DMS114 treated with DMSO at 0.1 percent for 48 hours (cell line): Measurements from ENCODE around the gene AMPD1.
A peak's percentile ranks its signal among the peaks of the same experiment; 100 is the strongest.

Experiments used
- DNase-seq: peaks from one replicate; lab custom pipeline; 2025; ENCODE audit not compliant: unreplicated experiment; lab: John Stamatoyannopoulos, UW

AMPD1 gene

GRCh38 chr1:114700036-114700600 is 4.8 kb upstream of the AMPD1 start:
- DNase-seq = no peak

- DNase-seq = no peak
These were observed 1.5 kb upstream of the AMPD1 start for GRCh38 chr1:114696810-114697209.

- no peak for DNase-seq
These were observed 621 bp downstream of the AMPD1 start for GRCh38 chr1:114694540-114695310.

GRCh38 chr1:114692947-114693346 is 2.4 kb downstream of the AMPD1 start:
- DNase-seq = no peak

- no peak for DNase-seq
These were observed 4.3 kb downstream of the AMPD1 start for GRCh38 chr1:114691061-114691460.

- no peak for DNase-seq
These were observed 5.2 kb downstream of the AMPD1 start for GRCh38 chr1:114690148-114690547.

GRCh38 chr1:114688526-114688925 is 6.8 kb downstream of the AMPD1 start:
- no peak for DNase-seq

- DNase-seq = no peak
These were observed 9.5 kb downstream of the AMPD1 start for GRCh38 chr1:114685851-114686250.

GRCh38 chr1:114677691-114678090 is 17.7 kb downstream of the AMPD1 start:
- DNase-seq = no peak

- no peak for DNase-seq
These were observed 19.2 kb downstream of the AMPD1 start for GRCh38 chr1:114676115-114676514.

- DNase-seq = no peak
These were observed 23.4 kb downstream of the AMPD1 start for GRCh38 chr1:114671939-114672275.

- DNase-seq = peak; percentile 37
These were observed 24.1 kb downstream of the AMPD1 start for GRCh38 chr1:114671011-114671938.

- DNase-seq = peak; percentile 88
These were observed 25.0 kb downstream of the AMPD1 start for GRCh38 chr1:114670083-114671010.

GRCh38 chr1:114669562-114670082 is 25.7 kb downstream of the AMPD1 start, which contains the start of gene DENND2C:
Gene DENND2C, minus strand, starts transcription at chr1:114670049. Its CDS starts 44,065 bp downstream, at chr1:114625984.
- DNase-seq = peak; percentile 52

GRCh38 chr1:114668784-114669561 is 26.4 kb downstream of the AMPD1 start:
- DNase-seq = no peak

- no peak for DNase-seq
These were observed 27.0 kb downstream of the AMPD1 start for GRCh38 chr1:114668373-114668772.

- DNase-seq = no peak
These were observed 28.4 kb downstream of the AMPD1 start for GRCh38 chr1:114666954-114667353.

- DNase-seq = no peak
These were observed 35.1 kb downstream of the AMPD1 start for GRCh38 chr1:114660238-114660637.

- DNase-seq = no peak
These were observed 43.5 kb downstream of the AMPD1 start for GRCh38 chr1:114651893-114652292.

- DNase-seq = no peak
These were observed 46.8 kb downstream of the AMPD1 start for GRCh38 chr1:114648503-114648902.
